Measurements from ENCODE around the gene NDRG4.

Gene NDRG4

GRCh38 chr16:58510097-58510775 lies 10.3 kb downstream of the NDRG4 start:
- DNase-seq (ENCODE audit: low spot score), result no peak

GRCh38 chr16:58510776-58511628 lies 11.1 kb downstream of the NDRG4 start:
- no peak for DNase-seq (ENCODE audit: low spot score)

GRCh38 chr16:58511933-58512815 lies 12.2 kb downstream of the NDRG4 start:
- peak; percentile 72 for DNase-seq (ENCODE audit: low spot score)

GRCh38 chr16:58513874-58514273 lies 13.9 kb downstream of the NDRG4 start:
- DNase-seq (ENCODE audit: low spot score), result no peak

GRCh38 chr16:58515125-58515870 lies 15.4 kb downstream of the NDRG4 start, which contains the start of gene SETD6:
TSS of gene SETD6 (plus strand) at chr16:58515517. CDS start at chr16:58515538, 21 bp downstream.
- peak; percentile 90 for DNase-seq (ENCODE audit: low spot score)

GRCh38 chr16:58515871-58516767 lies 16.2 kb downstream of the NDRG4 start:
- DNase-seq (ENCODE audit: low spot score), result peak; percentile 9

- no peak for DNase-seq (ENCODE audit: low spot score)
Measured at GRCh38 chr16:58516768-58517107, 16.8 kb downstream of the NDRG4 start.

GRCh38 chr16:58518083-58518979 lies 18.4 kb downstream of the NDRG4 start:
- no peak for DNase-seq (ENCODE audit: low spot score)

GRCh38 chr16:58518980-58519368 lies 19.0 kb downstream of the NDRG4 start:
- no peak for DNase-seq (ENCODE audit: low spot score)

GRCh38 chr16:58519707-58520106 lies 19.8 kb downstream of the NDRG4 start:
- no peak for DNase-seq (ENCODE audit: low spot score)

GRCh38 chr16:58530179-58530578 lies 30.2 kb downstream of the NDRG4 start:
- no peak for DNase-seq (ENCODE audit: low spot score)

- DNase-seq (ENCODE audit: low spot score), result no peak
Measured at GRCh38 chr16:58532414-58532813, 32.5 kb downstream of the NDRG4 start.

- DNase-seq (ENCODE audit: low spot score), result no peak
Measured at GRCh38 chr16:58533751-58534470, 34.0 kb downstream of the NDRG4 start.

- no peak for DNase-seq (ENCODE audit: low spot score)
Measured at GRCh38 chr16:58535100-58535499, 35.2 kb downstream of the NDRG4 start.

- DNase-seq (ENCODE audit: low spot score), result no peak
Measured at GRCh38 chr16:58536278-58536677, 36.3 kb downstream of the NDRG4 start.

GRCh38 chr16:58537124-58537906 lies 37.4 kb downstream of the NDRG4 start:
- DNase-seq (ENCODE audit: low spot score), result no peak

- no peak for DNase-seq (ENCODE audit: low spot score)
Measured at GRCh38 chr16:58541711-58542110, 41.8 kb downstream of the NDRG4 start.

- no peak for DNase-seq (ENCODE audit: low spot score)
Measured at GRCh38 chr16:58542291-58542690, 42.3 kb downstream of the NDRG4 start.
